OCI-LY7 (cell line): Measurements from ENCODE around the gene PSENEN. TPM values are rescaled to one million over a fixed set of nuclear protein-coding genes. Genes with fewer than 3 reads are reported as not detected.
A peak's percentile ranks its signal among the peaks of the same experiment; 100 is the strongest.

ENCODE experiments used
- BruUV-seq: library from RNA; stranded (reverse); fragments of 400-500 nt; replicated peaks from 2 replicates; lab custom pipeline; 2021; lab: Mats Ljungman, UMichigan
- CTCF ChIA-PET: fragments of 300-600 bp; sonication (Branson Sonifier 250); formaldehyde crosslinking; loops from one replicate; lab custom pipeline; 2022; ENCODE audit warnings: antibody characterized with exemption; ENCODE audit not compliant: unreplicated experiment; lab: Charles Lee
- POLR2A ChIA-PET: fragments of 300-600 bp; sonication (Branson Sonifier 250); formaldehyde crosslinking; loops from one replicate; lab custom pipeline; 2022; ENCODE audit warnings: antibody characterized with exemption; lab: Charles Lee
- DNase-seq: peaks from one replicate; pipeline ENCODE4 v3.0.0-alpha.2; 2015; ENCODE audit warnings: low spot score
- H2AFZ ChIP-seq: fragments of 200-600 bp; sonication (generic), shearing (Covaris generic); 2 replicates; pipeline ENCODE4 v1.6.1; 2014; ENCODE audit warnings: mild to moderate bottlenecking, antibody characterized with exemption, low read length, moderate library complexity
- H3K27ac ChIP-seq: fragments of 200-600 bp; sonication (generic); 2 replicates; pipeline ENCODE4 v1.5.1; 2014; ENCODE audit warnings: mixed run types, low read depth, mild to moderate bottlenecking, moderate library complexity, low read length, inconsistent platforms; ENCODE audit not compliant: poor library complexity, severe bottlenecking
- H3K36me3 ChIP-seq: fragments of 200-600 bp; sonication (generic); 2 replicates; pipeline ENCODE4 v1.6.1; 2014; ENCODE audit warnings: mild to moderate bottlenecking, antibody characterized with exemption, low read length, moderate library complexity, mixed read lengths; ENCODE audit not compliant: insufficient read depth
- H3K4me1 ChIP-seq: fragments of 200-600 bp; sonication (generic); 2 replicates; pipeline ENCODE4 v1.5.1; 2014; ENCODE audit warnings: mild to moderate bottlenecking, low read length; ENCODE audit not compliant: insufficient read depth, poor library complexity, severe bottlenecking
- H3K4me2 ChIP-seq: fragments of 200-600 bp; sonication (generic); 2 replicates; pipeline ENCODE4 v1.6.1; 2014; ENCODE audit warnings: mild to moderate bottlenecking, low read length
- H3K4me3 ChIP-seq: fragments of 200-600 bp; sonication (generic); 2 replicates; pipeline ENCODE4 v1.5.1; 2014; ENCODE audit warnings: mild to moderate bottlenecking, low read depth, low read length; ENCODE audit not compliant: poor library complexity, severe bottlenecking
- H3K79me2 ChIP-seq: fragments of 200-600 bp; sonication (generic); 2 replicates; pipeline ENCODE4 v1.6.1; 2016; ENCODE audit warnings: low read depth, mild to moderate bottlenecking, low read length, moderate library complexity, mixed read lengths; ENCODE audit not compliant: insufficient read depth
- H3K9me2 ChIP-seq: fragments of 200-600 bp; sonication (generic); 2 replicates; pipeline ENCODE4 v1.6.1; 2016; ENCODE audit warnings: mild to moderate bottlenecking, low read length, mixed read lengths; ENCODE audit not compliant: insufficient read depth
- H3K9me3 ChIP-seq: fragments of 200-600 bp; sonication (generic); 2 replicates; pipeline ENCODE4 v1.6.1; 2014; ENCODE audit warnings: mild to moderate bottlenecking, mixed run types, low read length, mixed read lengths
- H4K20me1 ChIP-seq: fragments of 200-600 bp; sonication (generic); 2 replicates; pipeline ENCODE4 v1.6.1; 2014; ENCODE audit warnings: mild to moderate bottlenecking, antibody characterized with exemption, low read length, moderate library complexity, mixed read lengths; ENCODE audit not compliant: insufficient read depth
- EZH2phosphoT487 ChIP-seq: fragments of 200-600 bp; sonication (generic); IDR thresholded peaks from 2 replicates; pipeline ENCODE4 v1.6.1; 2018; ENCODE audit warnings: low read depth, borderline replicate concordance, mild to moderate bottlenecking, mixed run types, antibody characterized with exemption, low read length, moderate library complexity, mixed read lengths
- intact Hi-C: fragments of 100-400 bp; cut with micrococcal nuclease; formaldehyde crosslinking; loops from one replicate; pipeline ENCODE4 v1.10.0; 2022; ENCODE audit not compliant: unreplicated experiment
- total RNA-seq, 2 experiments: library from RNA; depleted of rRNA in 1 of 2; stranded (reverse); fragments of >200 nt in 1 of 2; shearing (Covaris generic) in 1 of 2; gene quantifications; 2 replicates each; pipeline ENCODE4 v1.2.3, GENCODE V29; 2014 to 2022
- TF ChIP-seq, protein P1 (sequence below): fragments of 200-600 bp; sonication (generic); conservative IDR thresholded peaks from 2 replicates; pipeline ENCODE4 v1.5.1; 2014; ENCODE audit warnings: mild to moderate bottlenecking, antibody characterized with exemption, low read length, moderate library complexity, mixed read lengths

Gene PSENEN
- total RNA-seq, 2 experiments from 2014 or later, result 25.7 to 51.0 TPM

DNA sequence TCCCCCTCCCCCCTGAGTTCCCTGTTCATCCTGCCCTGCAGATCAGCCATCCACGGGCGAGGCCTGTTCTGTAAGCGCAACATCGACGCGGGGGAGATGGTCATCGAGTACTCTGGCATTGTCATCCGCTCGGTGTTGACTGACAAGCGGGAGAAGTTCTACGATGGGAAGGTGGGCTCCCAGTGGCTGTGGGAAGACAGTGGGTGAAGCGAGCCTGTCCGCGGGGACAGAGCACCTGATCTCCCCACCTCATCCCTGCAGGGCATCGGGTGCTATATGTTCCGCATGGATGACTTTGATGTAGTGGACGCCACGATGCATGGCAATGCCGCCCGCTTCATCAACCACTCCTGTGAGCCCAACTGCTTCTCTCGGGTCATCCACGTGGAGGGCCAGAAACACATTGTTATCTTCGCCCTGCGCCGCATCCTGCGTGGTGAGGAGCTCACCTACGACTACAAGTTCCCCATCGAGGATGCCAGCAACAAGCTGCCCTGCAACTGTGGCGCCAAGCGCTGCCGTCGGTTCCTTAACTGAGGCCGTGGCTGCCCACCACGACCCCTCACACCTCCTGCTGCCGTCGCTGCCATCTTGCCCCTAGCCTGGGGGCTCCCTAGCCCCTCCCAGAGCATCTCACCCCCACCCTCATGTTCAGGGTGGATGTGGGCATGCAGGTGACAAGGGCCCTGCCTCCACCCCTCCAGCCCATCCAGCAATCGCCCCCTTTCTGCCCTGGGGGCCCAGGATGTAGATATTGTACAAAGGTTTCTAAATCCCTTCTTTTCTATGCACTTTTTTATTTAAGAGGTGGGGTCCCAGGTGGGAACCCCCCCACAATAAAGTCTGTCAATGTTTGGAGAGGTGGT lies 7.2 kb upstream of the PSENEN start:
- Histone ChIP-seq H3K9me2 (no peaks in the 10 kb centered on the region), H3K79me2 (no peaks in the 10 kb centered on the region), H3K4me1 (peaks cover 41% of the 10 kb centered on the region), H4K20me1 (no peaks in the 10 kb centered on the region), H2AFZ (no peak overlapping the region), H3K4me3 (no peak overlapping the region), H3K4me2 (no peak overlapping the region), H3K27ac (no peak overlapping the region), H3K9me3 (no peaks in the 10 kb centered on the region), H3K36me3 (peaks cover 64% of the 10 kb centered on the region)
- TF ChIP-seq EZH2phosphoT487, result no peak
- TF ChIP-seq, protein P1, sequence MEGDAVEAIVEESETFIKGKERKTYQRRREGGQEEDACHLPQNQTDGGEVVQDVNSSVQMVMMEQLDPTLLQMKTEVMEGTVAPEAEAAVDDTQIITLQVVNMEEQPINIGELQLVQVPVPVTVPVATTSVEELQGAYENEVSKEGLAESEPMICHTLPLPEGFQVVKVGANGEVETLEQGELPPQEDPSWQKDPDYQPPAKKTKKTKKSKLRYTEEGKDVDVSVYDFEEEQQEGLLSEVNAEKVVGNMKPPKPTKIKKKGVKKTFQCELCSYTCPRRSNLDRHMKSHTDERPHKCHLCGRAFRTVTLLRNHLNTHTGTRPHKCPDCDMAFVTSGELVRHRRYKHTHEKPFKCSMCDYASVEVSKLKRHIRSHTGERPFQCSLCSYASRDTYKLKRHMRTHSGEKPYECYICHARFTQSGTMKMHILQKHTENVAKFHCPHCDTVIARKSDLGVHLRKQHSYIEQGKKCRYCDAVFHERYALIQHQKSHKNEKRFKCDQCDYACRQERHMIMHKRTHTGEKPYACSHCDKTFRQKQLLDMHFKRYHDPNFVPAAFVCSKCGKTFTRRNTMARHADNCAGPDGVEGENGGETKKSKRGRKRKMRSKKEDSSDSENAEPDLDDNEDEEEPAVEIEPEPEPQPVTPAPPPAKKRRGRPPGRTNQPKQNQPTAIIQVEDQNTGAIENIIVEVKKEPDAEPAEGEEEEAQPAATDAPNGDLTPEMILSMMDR, result no peak
- POLR2A ChIA-PET, result no interaction called here
- TSS peak; percentile 94 for BruUV-seq
- no peak for DNase-seq
- intact Hi-C loops, result no loop called here
- CTCF ChIA-PET, result no interaction called here

DNA sequence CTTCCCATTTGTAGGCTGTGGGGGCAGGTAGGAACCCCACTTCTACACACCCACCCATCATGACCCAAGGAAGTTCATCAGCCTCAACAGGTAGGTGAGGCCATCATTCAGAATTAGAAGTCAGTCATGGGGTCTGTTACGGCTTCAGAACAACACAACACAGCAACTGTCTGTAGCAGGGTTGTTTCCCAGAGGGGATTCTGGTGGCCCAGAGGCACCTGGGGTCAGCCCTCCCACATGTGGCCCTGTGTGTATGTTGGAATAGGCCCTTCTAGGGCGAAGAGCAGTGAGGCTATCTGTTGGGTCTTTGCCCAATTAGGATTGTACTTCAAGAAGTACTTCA lies 6.6 kb upstream of the PSENEN start:
- Histone ChIP-seq H3K36me3 (peaks cover 58% of the 10 kb centered on the region), H3K4me3 (no peak overlapping the region), H3K27ac (no peak overlapping the region), H3K9me3 (no peaks in the 10 kb centered on the region), H2AFZ (no peak overlapping the region), H3K9me2 (no peaks in the 10 kb centered on the region), H3K79me2 (no peaks in the 10 kb centered on the region; the same call in 1 of the 2 replicates), H4K20me1 (no peaks in the 10 kb centered on the region), H3K4me2 (no peak overlapping the region), H3K4me1 (peaks cover 46% of the 10 kb centered on the region)
- no peak for TF ChIP-seq EZH2phosphoT487
- TF ChIP-seq, protein P1, result no peak
- ChIA-PET POLR2A (no interaction called here), CTCF (no interaction called here)
- no peak for DNase-seq
- intact Hi-C loops, result no loop called here
- no TSS peak for BruUV-seq
